A549 (cell line): ENCODE results near the gene PRSS56. TPM values are rescaled to one million over a fixed set of nuclear protein-coding genes. Genes with fewer than 3 reads are reported as not detected.
A peak's percentile ranks its signal among the peaks of the same experiment; 100 is the strongest.

Experiments
- ATAC-seq, 2 experiments: fragments of 200-7000 bp in 1 of 2; fragments of >200 bp in 1 of 2; cut with Nextera tagmentation in 1 of 2; cut with Tn5 transposase in 1 of 2; 3 replicates each; pipeline versions ENCODE4 v1.8.0 to v1.9.1; 2018 to 2020; ENCODE audit warnings: mild to moderate bottlenecking in 1 of 2, moderate library complexity in 1 of 2
- CTCF ChIA-PET: fragments of 300-600 bp; sonication (Branson Sonifier 250); formaldehyde crosslinking; extraction: SDS; loops from one replicate; lab custom pipeline; 2021; ENCODE audit warnings: antibody characterized with exemption, inconsistent platforms; lab: Yijun Ruan, JAX
- POLR2A ChIA-PET: fragments of 350-600 bp; formaldehyde crosslinking; extraction: SDS; loops from one replicate; lab custom pipeline; 2021; ENCODE audit warnings: antibody characterized with exemption, inconsistent platforms; lab: Yijun Ruan, JAX
- DNase-seq, 2 experiments: peaks; one replicate each; pipeline versions ENCODE4 v3.0.0 to v3.0.0-alpha.2; 2011 to 2016; ENCODE audit warnings: low read depth in 1 of 2, low spot score in 1 of 2
- FAIRE-seq: peaks from 2 replicates; lab custom pipeline; 2011; peaks lifted over from hg19 to GRCh38; lab: Jason Lieb, UNC
- H3K27ac ChIP-seq, 2 experiments: fragments of >200 bp; sonication (Bioruptor Twin); formaldehyde crosslinking; 3 replicates each; pipeline ENCODE4 v1.5.1; 2016 to 2017
- H3K4me1 ChIP-seq: fragments of >200 bp; sonication (Bioruptor Twin); formaldehyde crosslinking; 3 replicates; pipeline ENCODE4 v1.6.1; 2016
- H3K4me2 ChIP-seq: fragments of >200 bp; sonication (Bioruptor Twin); formaldehyde crosslinking; 3 replicates; pipeline ENCODE4 v1.6.1; 2016
- H3K4me3 ChIP-seq: fragments of >200 bp; sonication (Bioruptor Twin); formaldehyde crosslinking; 3 replicates; pipeline ENCODE4 v1.5.1; 2016
- H3K9me3 ChIP-seq: fragments of >200 bp; sonication (Bioruptor Twin); formaldehyde crosslinking; 3 replicates; pipeline ENCODE4 v1.6.1; 2016
- BHLHE40 ChIP-seq: IDR thresholded peaks from 2 replicates; pipeline ENCODE4 v1.6.1; 2012; ENCODE audit warnings: low read depth, low read length, inconsistent platforms
- CEBPB ChIP-seq, 2 experiments: fragments of >200 bp in 1 of 2; sonication (Bioruptor Twin) in 1 of 2; formaldehyde crosslinking in 1 of 2; IDR thresholded peaks; 2 replicates each; pipeline ENCODE4 v1.6.1; 2012 to 2016
- EHF ChIP-seq: fragments of 250-450 bp; sonication (Bioruptor Pico); IDR thresholded peaks from 2 replicates; pipeline ENCODE4 v1.5.0; 2020; ENCODE audit warnings: mild to moderate bottlenecking
- HEYL ChIP-seq: fragments of 250-450 bp; sonication (Bioruptor Pico); IDR thresholded peaks from 2 replicates; pipeline ENCODE4 v1.8.0; 2021; ENCODE audit warnings: mild to moderate bottlenecking, moderate library complexity
- HOXB13 ChIP-seq: fragments of 250-450 bp; sonication (Bioruptor Pico); IDR thresholded peaks from 2 replicates; pipeline ENCODE4 v1.5.0; 2020; ENCODE audit warnings: low read depth, mild to moderate bottlenecking, moderate library complexity
- HOXB5 ChIP-seq: fragments of 250-450 bp; sonication (Bioruptor Pico); IDR thresholded peaks from 2 replicates; pipeline ENCODE4 v1.5.0; 2020; ENCODE audit warnings: mild to moderate bottlenecking, moderate library complexity
- KDM5A ChIP-seq: fragments of 200-600 bp; sonication (generic); IDR thresholded peaks from 2 replicates; pipeline ENCODE4 v1.6.1; 2016; ENCODE audit warnings: antibody characterized with exemption, mild to moderate bottlenecking
- MAZ ChIP-seq: fragments of 150-350 bp; IDR thresholded peaks from 2 replicates; pipeline ENCODE4 v1.6.1; 2014; ENCODE audit warnings: antibody characterized with exemption, low read depth, low read length, borderline replicate concordance
- NPAS2 ChIP-seq: fragments of 250-450 bp; sonication (Bioruptor Pico); IDR thresholded peaks from 2 replicates; pipeline ENCODE4 v1.8.0; 2022; ENCODE audit warnings: mild to moderate bottlenecking, moderate library complexity, borderline replicate concordance
- NR3C1 ChIP-seq: fragments of >200 bp; sonication (Bioruptor Twin); formaldehyde crosslinking; IDR thresholded peaks from 3 replicates; pipeline ENCODE4 v1.6.1; 2017
- POLR2A ChIP-seq: IDR thresholded peaks from 2 replicates; pipeline ENCODE4 v1.6.1; 2012; ENCODE audit warnings: mild to moderate bottlenecking, low read length
- RARB ChIP-seq: fragments of 250-450 bp; sonication (Bioruptor Pico); IDR thresholded peaks from 2 replicates; pipeline ENCODE4 v1.8.0; 2021; ENCODE audit warnings: mild to moderate bottlenecking, moderate library complexity
- SREBF2 ChIP-seq: fragments of 450-650 bp; IDR thresholded peaks from 2 replicates; pipeline ENCODE4 v1.6.1; 2014; ENCODE audit warnings: mild to moderate bottlenecking, moderate library complexity
- WGBS: methylation state at CpG from one replicate; pipeline ENCODE4 v1.1.6; 2017; ENCODE audit errors: missing lambda C conversion rate; 5-methylcytosine and 5-hydroxymethylcytosine counted together
- polyA plus RNA-seq, 4 experiments: library from polyadenylated mRNA; depleted of rRNA in 3 of 4; stranded (reverse); fragments of >200 nt; fragmentation: RNase III in 1 of 4; extraction: RNeasy Plus Mini Kit Qiagen cat#74134 plus additional on column Dnase treatment in 1 of 4; gene quantifications; 2 replicates in 3 of 4; 3 replicates in 1 of 4; pipeline ENCODE4 v1.2.3, GENCODE V29; 2011 to 2017
- TF ChIP-seq, protein P1 (sequence below): IDR thresholded peaks from 2 replicates; pipeline ENCODE4 v1.6.1; 2012; ENCODE audit warnings: low read depth, borderline replicate concordance
- TF ChIP-seq, protein P2 (sequence below): fragments of 150-350 bp; IDR thresholded peaks from 2 replicates; pipeline ENCODE4 v1.6.1; 2014; ENCODE audit warnings: low read depth, mild to moderate bottlenecking, low read length
- TF ChIP-seq, protein P3 (sequence below): fragments of 450-650 bp; IDR thresholded peaks from 2 replicates; pipeline ENCODE4 v1.6.1; 2014; ENCODE audit warnings: antibody characterized with exemption

The PRSS56 gene
- polyA plus RNA-seq, 2 of the 4 experiments (the other 2 are of a cell fraction) = not detected

DNA sequence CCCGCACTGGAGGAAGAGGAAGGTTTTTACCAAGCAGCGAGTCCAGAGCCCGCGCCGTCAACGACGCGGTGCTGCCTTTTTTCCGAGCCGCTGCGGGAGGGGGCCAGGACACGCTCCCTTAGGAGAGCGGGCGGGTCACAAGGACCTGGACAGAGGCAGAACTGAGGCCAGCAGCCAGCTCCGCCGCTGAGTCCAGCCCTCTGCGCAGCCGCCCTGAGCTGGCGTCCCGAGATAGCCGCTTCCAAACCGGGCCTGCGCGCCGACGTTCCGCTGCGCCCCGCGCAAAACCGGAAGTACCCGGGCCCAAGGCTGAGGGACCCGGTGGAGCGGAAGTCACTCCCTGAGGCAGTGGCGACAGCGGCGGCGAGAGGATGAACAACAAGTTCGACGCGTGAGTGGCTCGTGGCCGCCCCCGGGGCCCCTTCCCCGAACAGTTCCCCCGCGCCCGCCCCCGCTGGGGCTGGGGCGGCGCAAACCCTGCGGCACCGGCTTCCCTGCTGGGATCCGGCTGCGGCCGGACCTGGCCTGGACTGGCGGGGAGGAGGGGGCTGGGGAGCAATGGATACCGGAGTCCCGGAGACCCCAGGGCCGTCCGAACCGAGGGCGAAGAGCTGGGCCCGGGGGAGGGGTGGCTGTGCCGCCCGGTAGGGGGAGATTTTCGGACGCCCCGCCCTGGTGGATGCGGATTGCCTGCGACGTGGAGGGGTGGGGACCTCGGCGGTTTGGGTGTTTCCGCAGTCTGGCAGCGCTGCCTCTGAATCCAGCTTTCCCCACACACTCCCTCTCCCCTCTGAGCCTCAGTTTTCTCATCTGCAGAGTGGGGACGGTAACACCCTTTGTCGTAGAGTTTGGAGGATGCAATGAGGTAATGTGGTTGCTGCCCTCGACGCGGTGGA, 30.4 kb downstream of the PRSS56 start, which contains the start of the genes EIF4E2 and TIGD1 (continued):
- TF ChIP-seq, protein P1, sequence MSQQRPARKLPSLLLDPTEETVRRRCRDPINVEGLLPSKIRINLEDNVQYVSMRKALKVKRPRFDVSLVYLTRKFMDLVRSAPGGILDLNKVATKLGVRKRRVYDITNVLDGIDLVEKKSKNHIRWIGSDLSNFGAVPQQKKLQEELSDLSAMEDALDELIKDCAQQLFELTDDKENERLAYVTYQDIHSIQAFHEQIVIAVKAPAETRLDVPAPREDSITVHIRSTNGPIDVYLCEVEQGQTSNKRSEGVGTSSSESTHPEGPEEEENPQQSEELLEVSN = peak; percentile 88
- TF ChIP-seq KDM5A = peak; percentile 47; the same call in 1 of the 2 replicates
- TF ChIP-seq BHLHE40 = 0 out of 2 replicates have a peak, but pooled peaks have one; percentile 25
- TF ChIP-seq, all 56 proteins: peak for 18

DNA sequence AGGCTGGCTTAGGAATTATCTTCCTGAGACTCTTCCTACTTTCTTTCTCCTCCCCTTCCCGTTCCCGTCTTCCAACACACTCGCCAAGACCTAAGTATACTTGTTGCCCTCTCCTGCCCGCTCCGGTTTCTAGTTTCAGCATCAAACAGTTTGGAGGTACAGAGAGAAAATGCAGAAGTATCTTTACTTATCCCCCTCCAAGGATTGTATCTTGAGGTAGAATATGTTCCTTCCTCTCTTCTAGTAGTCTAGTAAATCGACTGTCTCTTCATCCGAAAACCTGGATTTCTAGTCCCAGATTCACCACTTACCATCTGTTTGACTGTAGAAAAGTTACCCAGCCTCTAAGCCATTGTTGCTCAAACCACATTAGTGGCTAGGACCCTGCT, 31.1 kb downstream of the PRSS56 start:
- peak overlapping the region; percentile 95 for H3K4me3 ChIP-seq
- CTCF ChIA-PET = interaction anchor here (0.7 to 1.4 kb wide), 2 partner anchors 18 to 43 kb away, joined by 3 to 7 read pairs; no protein-coding TSS in a partner anchor
- WGBS = 1% methylated on average over 7 of the region's 7 CpGs
- FAIRE-seq (no peak), DNase-seq (no peak), ATAC-seq (peak in 1 of 2 experiments; percentile 45; a peak in 3 of 6 replicates)
- H3K4me2 ChIP-seq = peak overlapping the region; percentile 70
- no peaks in the 10 kb centered on the region for H3K9me3 ChIP-seq
- POLR2A ChIA-PET = interaction anchor here (1.1 to 1.5 kb wide), 4 partner anchors 27 to 39 kb away, joined by 3 to 13 read pairs (median 4); no protein-coding TSS in a partner anchor
- peaks cover 5% of the 10 kb centered on the region; the same call in 2 of the 3 replicates for H3K4me1 ChIP-seq
- H3K27ac ChIP-seq = peak overlapping the region; percentile 99
- TF ChIP-seq HEYL = no peak
- no peak for TF ChIP-seq MAZ
- no peak for TF ChIP-seq HOXB5 (CRISPR knock-in tag)
- no peak for TF ChIP-seq RARB (CRISPR knock-in tag)

DNA sequence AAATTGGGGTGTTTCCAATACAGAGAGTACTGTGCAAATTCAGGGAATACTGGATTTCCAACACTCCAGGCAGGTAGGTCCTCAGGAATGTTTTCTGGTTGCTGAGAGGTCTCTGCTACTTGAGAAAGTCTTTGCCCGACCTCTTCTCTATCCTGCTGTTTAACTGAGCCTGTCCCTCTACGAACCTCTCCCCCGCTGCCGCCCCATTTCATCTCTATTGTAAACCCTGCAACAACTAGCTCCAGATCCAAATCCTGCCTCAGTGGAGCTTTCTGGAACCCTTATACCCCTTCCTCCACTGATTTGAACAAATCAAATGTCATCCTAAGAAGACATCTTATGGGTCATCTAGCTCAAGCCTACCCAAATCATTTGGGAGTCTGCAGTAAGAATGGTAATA, 31.6 kb downstream of the PRSS56 start:
- Histone ChIP-seq H3K27ac (peak overlapping the region in 1 of 2 experiments; percentile 99; a peak in 3 of 6 replicates), H3K4me2 (peak overlapping the region; percentile 70), H3K4me3 (peak overlapping the region; percentile 95), H3K4me1 (peaks cover 5% of the 10 kb centered on the region; the same call in 2 of the 3 replicates), H3K9me3 (no peaks in the 10 kb centered on the region)
- DNase-seq (no peak), ATAC-seq (no peak), FAIRE-seq (no peak)
- ChIA-PET CTCF (interaction anchor here (1.1 kb wide), 1 partner anchor 22 kb away, joined by 3 read pairs; no protein-coding TSS in a partner anchor), POLR2A (no interaction called here)
- TF ChIP-seq SREBF2 = no peak
- TF ChIP-seq EHF (CRISPR knock-in tag) = no peak
- no peak for TF ChIP-seq POLR2A
- no peak for TF ChIP-seq HEYL
- TF ChIP-seq NPAS2 = no peak
- TF ChIP-seq HOXB13 (CRISPR knock-in tag) = no peak
- TF ChIP-seq, protein P2, sequence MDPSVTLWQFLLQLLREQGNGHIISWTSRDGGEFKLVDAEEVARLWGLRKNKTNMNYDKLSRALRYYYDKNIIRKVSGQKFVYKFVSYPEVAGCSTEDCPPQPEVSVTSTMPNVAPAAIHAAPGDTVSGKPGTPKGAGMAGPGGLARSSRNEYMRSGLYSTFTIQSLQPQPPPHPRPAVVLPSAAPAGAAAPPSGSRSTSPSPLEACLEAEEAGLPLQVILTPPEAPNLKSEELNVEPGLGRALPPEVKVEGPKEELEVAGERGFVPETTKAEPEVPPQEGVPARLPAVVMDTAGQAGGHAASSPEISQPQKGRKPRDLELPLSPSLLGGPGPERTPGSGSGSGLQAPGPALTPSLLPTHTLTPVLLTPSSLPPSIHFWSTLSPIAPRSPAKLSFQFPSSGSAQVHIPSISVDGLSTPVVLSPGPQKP = no peak
- TF ChIP-seq NR3C1 = no peak
- WGBS = 94% methylated on average over 4 of the region's 4 CpGs

DNA sequence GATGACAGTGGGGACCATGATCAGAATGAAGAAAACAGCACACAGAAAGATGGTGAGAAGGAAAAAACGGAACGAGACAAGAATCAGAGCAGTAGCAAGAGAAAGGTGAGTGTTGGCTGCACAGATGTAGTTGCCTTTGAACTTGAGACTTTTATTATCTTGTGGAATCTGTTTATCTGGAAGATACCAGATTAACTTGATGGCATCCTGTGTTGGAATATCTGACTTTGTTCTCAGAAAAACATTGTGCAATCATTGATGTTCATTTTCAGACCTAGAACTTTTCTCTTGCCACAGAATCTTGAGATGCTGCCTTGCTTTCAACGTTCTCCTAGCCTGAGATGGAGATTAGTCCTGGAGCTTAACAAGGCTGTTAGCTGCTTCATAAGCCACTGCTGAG, 36.2 kb downstream of the PRSS56 start:
- CTCF ChIA-PET = interaction anchor here (0.7 kb wide), 1 partner anchor 17 kb away, joined by 3 read pairs; no protein-coding TSS in a partner anchor
- Histone ChIP-seq H3K4me1 (peaks cover 5% of the 10 kb centered on the region; the same call in 2 of the 3 replicates), H3K27ac (no peak overlapping the region)
- 0 out of 4 replicates have a peak, but pooled peaks of 1 of the 2 experiments have one; percentile 5 for TF ChIP-seq CEBPB (IDR thresholded peaks at IDR 0.05)
- TF ChIP-seq, protein P3, sequence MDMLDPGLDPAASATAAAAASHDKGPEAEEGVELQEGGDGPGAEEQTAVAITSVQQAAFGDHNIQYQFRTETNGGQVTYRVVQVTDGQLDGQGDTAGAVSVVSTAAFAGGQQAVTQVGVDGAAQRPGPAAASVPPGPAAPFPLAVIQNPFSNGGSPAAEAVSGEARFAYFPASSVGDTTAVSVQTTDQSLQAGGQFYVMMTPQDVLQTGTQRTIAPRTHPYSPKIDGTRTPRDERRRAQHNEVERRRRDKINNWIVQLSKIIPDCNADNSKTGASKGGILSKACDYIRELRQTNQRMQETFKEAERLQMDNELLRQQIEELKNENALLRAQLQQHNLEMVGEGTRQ = no peak
- TF ChIP-seq, all 56 proteins: peak for 1
- Histone ChIP-seq H3K4me3 (no peak overlapping the region), H3K4me2 (no peak overlapping the region), H3K9me3 (no peaks in the 10 kb centered on the region)
- no peak for ATAC-seq
- POLR2A ChIA-PET = no interaction called here
- no peak for FAIRE-seq
- DNase-seq = no peak
- WGBS = 88% methylated on average over 3 of the region's 3 CpGs
